Activated CD4-positive, CD25-positive, alpha-beta regulatory T cell treated with anti-CD3 and anti-CD28 coated beads, Interleukin-2, amount 50 U/mL, for 16 hours (primary cell): ENCODE data around the gene KIAA0825.
"Not testable (repeated sequence)": the region's sequence is repeated elsewhere in the genome, so short reads cannot be mapped to it uniquely, and the experiment has no call there.

Experiments
- DNase-seq: peaks from one replicate; pipeline ENCODE4 v3.0.0-alpha.2; 2020; ENCODE audit warnings: low read depth, low spot score

Gene KIAA0825

GRCh38 chr5:94577466-94578245 lies 40.7 kb downstream of the KIAA0825 start:
- no peak for DNase-seq

DNA sequence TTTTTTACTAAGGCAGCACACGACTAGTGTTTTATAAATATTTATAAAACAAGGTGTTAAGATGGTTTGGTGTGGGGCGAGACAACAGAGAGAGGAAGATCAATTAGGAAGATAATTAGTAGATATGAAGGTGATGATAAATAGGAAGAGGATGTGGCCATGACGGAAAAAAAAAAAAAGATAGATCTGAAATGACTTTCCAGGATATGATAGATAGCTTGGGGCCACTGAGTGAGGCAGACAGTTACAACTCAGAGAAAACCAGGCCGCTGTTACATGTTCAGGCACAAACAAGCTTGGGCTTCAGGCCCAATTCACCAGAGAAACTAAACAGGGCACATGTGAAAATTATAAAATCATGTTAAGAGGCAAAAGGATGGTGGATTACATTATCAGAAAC lies 43.2 kb downstream of the KIAA0825 start:
- no peak for DNase-seq

DNA sequence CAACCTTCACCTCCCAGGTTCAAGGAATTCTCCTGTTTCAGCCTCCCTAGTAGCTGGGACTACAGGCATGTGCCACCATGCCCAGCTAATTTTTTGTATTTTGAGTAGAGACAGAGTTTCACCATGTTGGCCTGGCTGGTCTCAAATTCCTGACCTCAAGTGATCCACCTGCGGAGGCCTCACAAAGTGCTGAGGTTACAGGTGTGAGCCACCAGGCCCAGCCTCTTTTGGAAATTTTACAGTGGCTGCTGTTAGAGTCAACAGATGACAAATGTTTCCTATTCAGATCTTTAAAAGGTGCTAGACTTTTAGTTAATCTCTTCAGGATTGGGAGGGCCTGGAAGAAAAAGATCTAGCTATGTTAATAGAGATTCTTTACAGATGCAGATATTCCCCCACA lies 45.1 kb downstream of the KIAA0825 start:
- DNase-seq: not testable (repeated sequence)

- DNase-seq: no peak
Measured at GRCh38 chr5:94571415-94571814, 47.0 kb downstream of the KIAA0825 start.

GRCh38 chr5:94564812-94565211 lies 53.6 kb downstream of the KIAA0825 start:
- no peak for DNase-seq

- no peak for DNase-seq
Measured at GRCh38 chr5:94562327-94562971, 56.0 kb downstream of the KIAA0825 start.

DNA sequence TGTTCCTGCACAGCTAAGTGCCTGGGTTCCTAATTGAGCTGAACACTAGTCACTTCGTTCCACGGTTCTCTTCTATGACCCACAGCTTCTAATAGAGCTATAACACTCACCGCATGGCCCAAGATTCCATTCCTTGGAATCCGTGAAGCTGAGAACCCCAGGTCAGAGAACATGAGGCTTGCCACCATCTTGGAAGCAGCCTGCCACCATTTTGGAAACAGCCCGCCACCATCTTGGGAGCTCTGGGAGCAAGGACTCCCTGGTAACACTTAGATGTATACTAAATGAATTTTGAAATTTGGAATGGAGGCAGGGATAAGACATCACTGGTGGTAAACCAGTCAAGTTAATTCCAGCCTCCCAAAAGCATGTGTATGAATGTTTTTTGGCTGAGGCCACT lies 60.4 kb downstream of the KIAA0825 start:
- no peak for DNase-seq

DNA sequence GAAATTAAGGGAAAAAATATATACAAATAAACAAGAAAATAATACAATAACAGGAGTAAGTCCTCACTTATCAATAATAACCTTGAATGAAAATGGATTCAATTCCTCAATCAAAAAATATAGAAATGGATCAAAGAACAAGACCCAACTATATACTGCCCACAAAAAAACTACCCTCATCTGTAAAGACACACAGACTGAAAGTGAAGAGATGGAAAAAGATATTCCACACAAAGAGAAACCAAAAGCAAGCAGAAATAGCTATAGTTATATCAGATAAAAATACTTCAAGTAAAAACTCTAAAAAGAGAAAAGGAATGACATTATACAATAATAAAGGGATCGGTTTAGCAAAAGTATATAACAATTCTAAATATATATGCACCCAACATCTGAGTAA lies 66.5 kb downstream of the KIAA0825 start:
- no peak for DNase-seq

- DNase-seq: no peak
Measured at GRCh38 chr5:94545870-94546625, 72.4 kb downstream of the KIAA0825 start.

- DNase-seq: no peak
Measured at GRCh38 chr5:94544875-94545547, 73.4 kb downstream of the KIAA0825 start.

DNA sequence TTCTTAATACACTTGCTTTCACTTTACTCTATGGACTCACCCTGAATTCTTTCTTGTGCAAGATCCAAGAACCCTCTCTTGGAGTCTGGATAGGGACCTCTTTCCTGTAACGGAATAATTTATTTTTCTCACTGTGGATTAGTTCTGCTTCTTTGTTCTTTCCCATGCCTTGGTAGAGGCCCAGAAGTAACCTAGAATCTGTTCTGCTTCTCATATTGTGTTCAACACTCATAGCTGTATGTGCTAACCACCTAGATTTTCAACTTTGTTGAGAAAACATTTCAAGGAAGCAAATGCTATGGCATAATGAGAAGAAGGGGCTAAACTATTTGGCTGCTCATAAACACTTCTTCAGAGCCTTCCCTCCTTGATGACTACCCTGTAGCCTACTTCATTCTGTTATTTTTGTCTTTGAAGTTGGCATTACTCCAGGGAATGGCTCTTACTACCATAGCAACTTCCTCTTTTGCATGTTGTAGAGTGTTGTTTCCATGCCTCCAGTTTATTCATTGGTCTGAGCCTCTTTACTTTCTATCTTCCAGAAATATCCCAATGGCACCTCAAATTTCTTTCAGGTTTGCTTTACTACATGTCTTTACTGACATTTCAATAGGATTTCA lies 74.3 kb downstream of the KIAA0825 start:
- DNase-seq: no peak

- no peak for DNase-seq
Measured at GRCh38 chr5:94540856-94541494, 77.4 kb downstream of the KIAA0825 start.

- DNase-seq: no peak
Measured at GRCh38 chr5:94538260-94538659, 80.1 kb downstream of the KIAA0825 start.

DNA sequence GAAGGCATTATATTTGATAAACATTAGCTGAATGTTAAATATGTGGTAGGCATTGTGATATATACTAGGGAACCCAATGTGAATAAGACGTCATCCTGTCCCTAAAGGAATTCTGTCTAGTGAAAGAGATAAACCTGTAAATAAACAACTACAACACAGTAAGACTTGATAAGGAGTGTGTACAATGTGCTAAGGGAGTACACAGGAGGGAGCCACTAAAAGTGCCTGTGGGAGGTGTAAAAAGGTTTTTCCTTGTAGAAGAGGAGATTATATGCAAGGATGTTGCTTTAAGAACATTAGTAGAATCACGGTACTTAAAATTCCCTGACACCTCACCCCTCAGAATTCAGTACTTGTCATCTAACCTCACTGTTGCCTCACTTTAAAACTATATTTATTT lies 91.7 kb downstream of the KIAA0825 start:
- DNase-seq: no peak

DNA sequence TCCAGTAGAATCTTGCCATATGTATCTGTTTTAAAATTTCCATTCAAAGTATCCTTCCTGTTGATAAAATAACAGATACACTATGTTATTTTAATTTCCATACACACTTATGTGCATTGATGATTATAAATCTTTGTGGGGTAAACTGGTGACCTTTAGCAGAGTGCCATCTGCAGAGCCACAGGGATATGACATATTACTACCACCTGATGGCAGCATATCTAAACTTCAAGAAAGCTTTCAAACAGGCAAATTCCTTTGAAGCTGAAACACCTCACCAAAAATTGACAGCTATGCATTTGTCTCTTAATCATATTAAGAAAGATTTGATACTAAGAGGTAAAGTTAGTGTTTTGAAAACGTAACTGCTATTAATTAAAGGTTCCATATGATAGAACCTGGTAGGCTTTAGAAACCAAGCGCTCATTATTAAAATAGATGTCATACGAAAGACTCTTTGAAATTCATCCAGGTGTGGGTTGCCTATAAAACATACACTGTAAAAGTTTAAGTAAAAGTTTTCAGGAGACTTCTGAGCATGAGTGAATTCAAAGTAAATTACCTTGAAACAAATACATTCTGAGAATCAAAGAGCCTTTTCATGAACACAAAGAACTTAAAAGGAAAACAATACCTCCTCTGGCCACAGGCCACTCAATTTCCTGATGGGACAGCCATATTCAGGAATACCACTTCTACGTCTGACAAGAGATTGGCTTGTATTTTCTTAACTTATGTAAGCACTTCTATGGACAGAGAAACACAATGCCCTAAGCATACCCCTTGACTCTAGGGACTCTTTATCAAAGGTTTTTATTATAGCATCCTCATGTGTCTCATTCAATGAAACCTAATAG lies 93.3 kb downstream of the KIAA0825 start:
- DNase-seq: no peak

- DNase-seq: no peak
Measured at GRCh38 chr5:94523018-94523417, 95.4 kb downstream of the KIAA0825 start.

DNA sequence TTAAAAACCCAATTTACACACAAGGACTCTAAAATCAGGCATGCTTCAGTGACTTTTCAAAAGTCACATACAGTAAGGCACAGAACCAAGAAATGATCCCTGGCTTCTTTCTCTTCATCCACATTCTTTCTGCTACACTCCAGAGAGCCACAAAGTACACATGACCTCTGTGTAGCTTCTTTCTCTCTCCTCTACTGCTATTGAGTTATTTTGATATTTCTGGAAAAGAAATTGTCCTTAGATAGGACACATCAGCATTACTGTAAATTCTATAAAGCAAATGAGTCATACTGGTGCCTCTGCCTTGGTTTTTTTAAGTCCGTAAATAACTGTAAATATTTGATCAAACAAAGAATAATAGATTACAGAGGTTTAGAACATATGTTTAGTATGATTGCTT lies 96.3 kb downstream of the KIAA0825 start:
- DNase-seq: no peak

DNA sequence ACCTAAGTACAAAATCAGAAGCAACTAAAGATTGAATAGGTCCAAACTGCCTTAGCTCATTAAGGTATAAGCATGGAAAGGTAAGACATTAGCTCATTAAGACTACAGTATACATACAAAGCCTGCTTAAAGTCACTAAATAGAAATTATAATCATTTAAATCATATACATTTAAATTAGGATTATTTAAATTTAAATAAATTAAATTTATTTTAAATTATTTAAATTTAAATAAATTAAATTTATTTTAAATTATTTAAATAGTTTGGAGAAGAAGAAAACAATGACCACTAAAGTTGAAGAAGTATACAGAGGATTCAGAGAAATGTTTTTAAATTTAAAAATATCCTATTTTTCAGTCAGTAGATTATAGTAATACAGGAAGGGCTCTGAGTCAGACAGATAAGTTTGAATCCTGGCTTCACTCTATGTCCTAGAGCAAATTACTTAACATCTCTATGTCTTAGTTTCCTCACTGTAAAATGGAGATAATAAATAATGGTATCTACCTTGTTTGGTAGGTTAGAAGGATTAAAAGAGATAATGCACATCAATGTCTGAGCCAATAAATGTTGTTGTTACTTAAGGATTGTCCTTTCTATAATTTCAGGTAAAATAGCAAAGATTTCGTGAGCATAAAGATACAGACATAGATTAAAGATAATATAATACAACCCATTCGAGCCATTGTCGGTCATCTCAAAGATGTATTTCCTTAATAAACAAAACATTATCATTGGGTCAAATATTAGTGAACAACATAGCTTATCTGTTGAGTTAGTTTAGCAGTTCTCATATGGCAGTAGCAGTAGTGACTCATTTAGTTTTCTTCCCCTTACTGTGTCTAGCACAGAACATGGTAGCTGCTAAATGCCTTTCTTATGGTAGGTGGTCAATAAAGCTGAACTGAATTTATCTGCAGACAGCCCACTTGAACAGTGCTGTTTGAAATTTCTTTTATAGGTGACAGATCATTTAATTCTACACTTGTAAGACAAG lies 100.6 kb downstream of the KIAA0825 start:
- no peak for DNase-seq

- DNase-seq: no peak
Measured at GRCh38 chr5:94516148-94516547, 102.3 kb downstream of the KIAA0825 start.
